GM21737 (cell line): ENCODE data around the gene FAM181A.

Source experiments
- ATAC-seq: cut with Tn5 transposase; IDR thresholded peaks from one replicate; pipeline ENCODE4 v1.9.1; 2021; ENCODE audit warnings: mild to moderate bottlenecking, moderate library complexity; ENCODE audit not compliant: unreplicated experiment

Gene FAM181A

GRCh38 chr14:93926873-93927799 lies at the start of gene FAM181A:
Gene FAM181A, plus strand, starts transcription at chr14:93927344. Its CDS starts 942 bp downstream, at chr14:93928286.
- no peak for ATAC-seq

- ATAC-seq, result no peak
These were observed 48.9 kb upstream of the FAM181A start for GRCh38 chr14:93878212-93878611.

GRCh38 chr14:93878871-93879270 lies 48.3 kb upstream of the FAM181A start:
- ATAC-seq, result no peak

GRCh38 chr14:93879362-93879983 lies 47.7 kb upstream of the FAM181A start:
- no peak for ATAC-seq

- no peak for ATAC-seq
These were observed 46.9 kb upstream of the FAM181A start for GRCh38 chr14:93880021-93880820.

- ATAC-seq, result no peak
These were observed 42.2 kb upstream of the FAM181A start for GRCh38 chr14:93884950-93885349.

GRCh38 chr14:93888995-93889394 lies 38.1 kb upstream of the FAM181A start:
- no peak for ATAC-seq

- no peak for ATAC-seq
These were observed 37.2 kb upstream of the FAM181A start for GRCh38 chr14:93889739-93890483.

- no peak for ATAC-seq
These were observed 35.2 kb upstream of the FAM181A start for GRCh38 chr14:93891756-93892504.

GRCh38 chr14:93892505-93892839 lies 34.7 kb upstream of the FAM181A start:
- ATAC-seq, result no peak

GRCh38 chr14:93892923-93893558 lies 34.1 kb upstream of the FAM181A start:
- ATAC-seq, result no peak

GRCh38 chr14:93893661-93894261 lies 33.4 kb upstream of the FAM181A start:
- ATAC-seq, result no peak

- ATAC-seq, result no peak
These were observed 32.0 kb upstream of the FAM181A start for GRCh38 chr14:93895023-93895604.

GRCh38 chr14:93897476-93897845 lies 29.7 kb upstream of the FAM181A start:
- ATAC-seq, result no peak

- ATAC-seq, result no peak
These were observed 29.0 kb upstream of the FAM181A start for GRCh38 chr14:93898081-93898611.

GRCh38 chr14:93898731-93899130 lies 28.4 kb upstream of the FAM181A start:
- no peak for ATAC-seq

- ATAC-seq, result no peak
These were observed 25.3 kb upstream of the FAM181A start for GRCh38 chr14:93901813-93902212.

- no peak for ATAC-seq
These were observed 24.4 kb upstream of the FAM181A start for GRCh38 chr14:93902619-93903307.
